Measurements from ENCODE around the gene EPB41. TPM values are rescaled to one million over a fixed set of nuclear protein-coding genes. Genes with fewer than 3 reads are reported as not detected.
"Not testable (repeated sequence)": the region's sequence is repeated elsewhere in the genome, so short reads cannot be mapped to it uniquely, and the experiment has no call there.

Gene EPB41
- 29.3 TPM for total RNA-seq
- long read RNA-seq, full-length matches to known transcripts = 1 of 14 reads
- long read RNA-seq, partial matches to known transcripts = 8 of 14 reads
- long read RNA-seq, other reads (novel, unspliced or antisense) = 5 of 14 reads

DNA sequence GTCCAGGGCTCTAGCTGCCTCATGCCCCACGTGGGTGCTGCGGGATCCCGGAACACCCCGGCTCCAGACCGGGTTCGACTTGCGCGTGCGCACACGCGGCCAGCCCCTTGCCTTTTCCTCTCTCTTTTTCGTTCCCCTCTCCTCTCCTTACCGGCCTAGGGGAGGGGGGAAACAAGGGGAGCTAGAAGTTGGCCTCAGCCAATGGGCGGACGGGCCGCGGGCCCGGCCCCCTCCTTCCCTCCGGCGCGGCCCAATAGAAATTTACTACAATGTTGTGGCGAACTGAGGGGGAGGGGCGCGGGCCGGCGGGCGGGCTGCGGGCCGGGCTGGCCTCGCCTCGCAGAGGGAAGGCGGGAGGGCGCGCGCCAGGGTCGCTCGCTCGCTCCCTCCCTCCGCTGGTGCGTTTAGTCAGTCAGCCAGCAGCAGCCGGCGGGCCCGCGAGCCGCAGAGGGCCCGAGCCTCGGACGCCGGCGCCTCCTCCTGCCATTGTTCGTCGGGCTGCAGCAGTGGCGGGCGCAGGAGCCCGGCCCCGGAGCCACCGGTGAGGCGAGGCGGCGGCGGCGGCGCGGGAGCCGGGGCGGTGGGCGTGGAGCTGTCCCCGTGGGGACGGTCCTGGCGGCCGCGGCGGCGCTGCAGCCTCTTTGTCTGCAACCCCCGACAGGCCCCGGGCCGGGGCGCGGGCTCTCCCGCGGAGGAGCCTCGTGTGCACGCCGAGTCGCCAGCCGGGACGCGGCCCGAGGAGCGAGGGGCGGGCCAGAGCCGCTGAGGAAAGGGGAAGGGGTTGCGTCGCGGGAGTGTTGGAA is at the start of gene EPB41:
Gene EPB41, plus strand, starts transcription at position 342 of the 803 bp plus-strand sequence. CDS start 72,869 bp downstream, outside the sequence.
- intact Hi-C loops (cut with DNase I) = no loop called here
- DNase-seq (ENCODE audit: low spot score) = peak; percentile 94

DNA sequence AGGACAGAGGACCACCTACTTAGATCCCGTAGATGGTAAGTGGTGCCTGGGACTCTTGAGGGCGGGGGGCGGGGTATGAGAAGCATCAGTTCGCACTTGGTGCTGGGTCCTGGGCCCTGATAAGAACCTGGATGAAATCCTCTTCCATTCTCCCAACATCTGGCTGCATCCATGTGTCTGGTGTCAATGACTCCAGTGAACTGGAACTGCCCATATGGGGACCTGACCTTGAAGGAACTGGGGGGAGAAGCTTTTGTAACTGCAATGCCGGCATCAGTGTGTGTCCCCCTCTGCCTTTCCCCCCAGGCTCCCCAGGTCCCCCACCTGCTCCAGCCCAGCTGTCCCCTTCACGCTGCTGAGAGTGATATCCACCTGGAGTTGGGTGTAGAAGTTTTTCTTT is 49.7 kb upstream of the EPB41 start:
- intact Hi-C loops (cut with DNase I) = no loop called here

DNA sequence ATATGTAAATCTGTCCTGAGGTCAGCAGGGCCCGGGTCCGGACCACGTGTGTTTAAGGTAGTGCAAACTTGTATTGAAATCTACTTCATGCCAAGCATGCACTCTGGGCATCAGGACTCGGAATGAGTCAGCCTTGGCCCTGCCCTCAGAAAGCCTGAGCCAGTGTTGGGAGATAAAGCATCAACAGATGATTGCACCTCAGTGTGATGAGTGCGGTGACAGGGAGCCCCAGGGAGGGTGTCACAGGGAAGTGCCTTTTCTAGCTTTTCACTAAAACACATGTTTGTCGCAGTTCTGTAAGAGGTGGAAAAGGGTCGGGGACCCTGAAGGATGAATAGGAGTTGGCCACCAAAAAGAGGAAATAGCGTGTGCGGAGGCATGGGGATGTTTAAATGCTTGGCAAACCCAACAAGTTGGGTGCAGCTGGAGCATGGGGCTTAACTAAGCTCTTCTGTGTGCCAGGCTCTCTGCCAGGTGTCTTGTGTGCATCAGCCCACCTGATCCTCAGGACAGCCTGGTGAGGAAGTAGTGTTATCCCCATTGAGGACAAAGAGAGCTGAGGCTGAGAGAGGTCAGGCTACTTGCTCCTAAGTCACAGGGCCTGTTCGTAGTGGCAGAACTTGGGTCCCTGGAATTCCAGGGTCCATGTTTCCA is 48.2 kb upstream of the EPB41 start:
- DNase-seq (ENCODE audit: low spot score) = no peak
- intact Hi-C loops (cut with DNase I) = no loop called here

More for the DNA sequence above, 49.7 kb upstream of the EPB41 start:
- DNase-seq (ENCODE audit: low spot score) = no peak

DNA sequence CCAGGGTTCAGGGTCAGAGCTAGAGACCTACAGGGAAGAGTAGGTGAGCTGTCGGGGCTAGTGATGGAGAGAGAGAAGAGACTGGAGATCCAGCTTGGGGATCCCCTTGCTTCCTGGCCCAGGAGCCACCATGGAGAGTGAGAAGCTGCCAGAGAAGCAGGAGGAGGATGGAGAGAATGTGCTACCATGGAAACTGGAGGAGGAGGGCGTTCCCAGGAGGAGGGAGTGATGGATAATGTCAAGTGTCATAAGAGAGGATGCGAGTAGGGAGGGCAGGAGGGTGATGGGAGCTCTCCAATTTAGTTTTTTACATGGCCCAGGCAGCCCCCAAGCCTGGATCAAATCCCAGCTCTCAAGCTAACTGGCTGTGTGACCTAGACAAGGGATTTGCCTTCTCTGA is 46.5 kb upstream of the EPB41 start:
- DNase-seq (ENCODE audit: low spot score) = no peak
- intact Hi-C loops (cut with DNase I) = no loop called here

DNA sequence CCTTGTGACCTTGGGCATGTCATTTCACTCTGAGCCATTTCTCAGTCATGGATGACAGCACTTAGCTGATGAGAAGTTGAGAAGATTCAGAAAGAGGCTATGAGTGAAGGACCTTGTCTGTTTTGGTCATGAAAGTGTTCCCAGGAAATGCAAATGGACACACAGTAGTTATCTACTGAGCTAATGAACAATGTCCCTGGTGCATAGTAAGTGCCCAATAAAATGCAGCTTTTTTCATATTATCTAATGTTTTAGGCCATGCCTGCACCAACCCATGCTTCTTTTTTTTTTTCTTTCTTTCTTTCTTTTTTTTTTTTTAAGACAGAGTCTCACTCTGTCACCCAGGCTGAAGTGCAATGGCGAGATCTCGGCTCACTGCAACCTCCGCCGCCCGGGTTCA is 44.4 kb upstream of the EPB41 start:
- DNase-seq (ENCODE audit: low spot score) = no peak
- intact Hi-C loops (cut with DNase I) = loop anchor here (10.0 kb wide), 1 partner anchor 225 kb away; the partner anchor contains the start of genes RNU11 and TAF12

DNA sequence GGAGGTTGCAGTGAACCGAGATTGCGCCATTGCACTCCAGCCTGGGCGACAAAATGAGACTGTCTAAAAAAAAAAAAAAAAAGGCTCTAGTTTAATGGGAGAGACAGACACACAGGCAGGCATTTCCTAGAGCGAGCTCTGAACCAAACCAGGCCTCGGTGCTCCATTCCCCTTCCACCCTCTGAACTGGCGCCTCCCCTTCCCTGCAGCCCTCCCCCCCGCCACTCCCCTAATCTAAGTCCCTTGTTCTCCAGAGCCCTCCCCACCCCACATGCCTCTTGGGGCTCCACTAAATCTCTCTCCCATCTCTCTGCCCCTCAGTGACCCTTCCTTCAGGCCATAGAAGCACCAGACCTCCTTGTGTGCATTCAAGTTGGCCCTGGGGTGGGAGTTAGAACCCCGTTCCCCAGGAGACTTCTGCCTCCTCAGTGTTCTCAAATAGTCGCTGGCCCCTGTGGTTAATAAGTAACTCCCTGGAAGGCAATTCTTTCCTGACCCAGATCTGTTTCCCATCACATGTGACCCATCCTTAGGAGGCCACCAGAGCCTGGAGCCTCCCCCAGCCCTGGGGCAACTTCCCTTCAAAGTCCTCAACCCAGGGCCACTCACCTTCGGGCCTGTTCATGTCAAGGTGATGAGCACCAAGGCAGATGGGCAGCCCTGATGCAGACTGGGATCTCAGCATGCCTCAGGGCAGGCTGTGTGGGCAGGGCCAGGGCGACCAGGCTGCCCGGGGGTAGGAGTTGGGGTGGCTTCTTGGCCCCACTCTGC is 42.6 kb upstream of the EPB41 start:
- DNase-seq (ENCODE audit: low spot score) = no peak
- intact Hi-C loops (cut with DNase I) = loop anchor here (10.0 kb wide), 1 partner anchor 227 kb away; the partner anchor contains the start of genes RNU11 and TAF12

DNA sequence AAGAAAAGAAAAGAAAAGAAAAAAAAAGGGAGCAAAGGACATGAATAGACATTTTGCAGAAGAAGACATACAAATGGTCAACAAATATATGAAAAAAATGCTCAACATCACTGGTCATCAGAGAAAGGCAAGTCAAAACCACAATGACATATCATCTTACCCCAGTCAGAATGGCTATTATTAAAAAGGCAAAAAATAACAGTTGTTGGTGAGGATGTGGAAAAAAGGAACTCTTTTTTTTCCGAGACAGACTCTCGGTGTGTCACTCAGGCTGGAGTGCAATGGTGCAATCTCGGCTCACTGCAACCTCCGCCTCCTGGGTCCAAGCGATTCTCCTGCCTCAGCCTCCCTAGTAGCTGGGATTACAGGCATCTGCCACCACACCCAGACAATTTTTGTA is 39.2 kb upstream of the EPB41 start:
- not testable (repeated sequence) for DNase-seq (ENCODE audit: low spot score)
- intact Hi-C loops (cut with DNase I) = loop anchor here (5.0 to 10.0 kb wide), 2 partner anchors 230 to 358 kb away; partner anchors contain the start of genes RNU11 and TAF12

DNA sequence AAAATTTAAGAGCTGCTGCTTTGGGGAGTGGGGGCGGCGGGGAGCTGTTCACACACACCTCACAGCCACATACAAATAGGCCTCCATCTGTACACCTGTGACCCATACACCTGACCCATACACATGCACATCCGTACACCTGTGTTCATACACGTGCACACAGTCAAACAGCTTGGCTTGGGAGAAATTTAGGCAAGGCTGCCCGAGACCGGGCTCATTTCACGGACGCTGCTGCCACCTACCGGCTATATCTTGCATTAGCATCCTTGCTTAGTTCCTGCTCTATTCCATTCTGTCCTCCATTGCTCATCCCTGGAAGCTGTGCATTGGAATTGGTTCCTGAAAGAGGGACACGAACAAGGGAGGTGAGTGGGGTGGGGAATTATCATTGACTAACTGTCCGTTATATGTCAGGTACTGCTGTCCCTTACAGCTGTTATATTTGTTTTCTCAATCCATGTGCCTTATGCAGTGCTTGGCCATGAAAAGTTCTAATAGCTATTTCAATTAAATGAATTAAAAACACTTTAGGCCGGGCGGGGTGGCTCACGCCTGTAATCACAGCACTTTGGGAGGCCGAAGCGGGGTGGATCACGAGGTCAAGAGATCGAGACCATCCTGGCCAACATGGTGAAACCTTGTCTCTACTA is 37.1 kb upstream of the EPB41 start:
- intact Hi-C loops (cut with DNase I) = loop anchor here (2.0 to 10.0 kb wide), 3 partner anchors 92 to 360 kb away; partner anchors contain the start of genes RNU11 and TAF12
- DNase-seq (ENCODE audit: low spot score) = peak; percentile 88

DNA sequence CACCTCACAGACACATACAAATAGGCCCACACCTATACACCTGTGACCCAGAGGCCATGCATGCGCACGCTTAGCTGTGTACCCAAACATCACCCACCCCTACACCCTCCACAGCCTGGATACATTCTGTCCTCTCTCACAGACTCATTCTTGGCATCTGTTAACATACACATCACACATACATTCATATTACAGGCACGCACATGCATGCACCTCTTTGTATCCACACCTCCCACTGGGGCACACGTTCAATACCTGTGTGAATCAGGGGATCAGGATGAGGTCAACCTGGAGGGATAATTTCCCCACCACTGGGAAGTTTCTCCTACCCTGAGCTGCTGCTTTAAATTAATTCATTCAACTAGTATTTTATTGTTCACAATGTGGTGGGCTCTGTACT is 35.6 kb upstream of the EPB41 start:
- no peak for DNase-seq (ENCODE audit: low spot score)
- intact Hi-C loops (cut with DNase I) = loop anchor here (5.0 to 10.0 kb wide), 2 partner anchors 234 to 361 kb away; partner anchors contain the start of genes RNU11 and TAF12

DNA sequence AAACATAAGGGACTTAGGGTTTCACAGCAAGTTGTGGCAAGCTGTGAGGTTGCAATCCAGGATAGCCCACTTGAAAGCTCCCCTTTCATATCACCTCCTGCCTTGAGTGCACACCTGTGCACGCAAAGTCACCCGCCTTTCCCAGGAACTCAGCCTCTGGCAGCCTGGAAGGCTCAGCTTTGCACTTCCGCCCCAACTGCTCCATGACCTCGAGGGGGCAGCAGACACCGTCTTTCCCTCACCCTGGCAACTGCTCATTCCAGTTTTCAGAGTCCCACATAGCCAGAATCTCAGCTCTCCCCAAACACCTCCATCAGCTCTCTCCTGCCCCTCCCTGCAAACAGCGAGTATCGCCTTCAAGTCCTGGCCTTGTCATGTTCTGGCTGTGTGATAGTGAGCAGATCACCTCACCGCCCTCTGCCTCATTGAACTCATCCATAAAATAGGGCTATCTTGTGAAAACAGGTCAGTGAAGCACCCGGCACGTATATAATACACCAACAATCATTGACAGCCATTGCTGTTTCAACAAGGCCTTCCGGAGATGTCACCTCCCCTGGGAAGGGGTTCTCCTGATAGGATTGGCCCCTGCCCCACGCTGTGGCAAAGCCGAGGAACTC is 32.2 kb upstream of the EPB41 start:
- peak; percentile 91 for DNase-seq (ENCODE audit: low spot score)
- intact Hi-C loops (cut with DNase I) = loop anchor here (1.0 to 5.0 kb wide), 3 partner anchors 151 to 1825 kb away; no protein-coding TSS in a partner anchor

DNA sequence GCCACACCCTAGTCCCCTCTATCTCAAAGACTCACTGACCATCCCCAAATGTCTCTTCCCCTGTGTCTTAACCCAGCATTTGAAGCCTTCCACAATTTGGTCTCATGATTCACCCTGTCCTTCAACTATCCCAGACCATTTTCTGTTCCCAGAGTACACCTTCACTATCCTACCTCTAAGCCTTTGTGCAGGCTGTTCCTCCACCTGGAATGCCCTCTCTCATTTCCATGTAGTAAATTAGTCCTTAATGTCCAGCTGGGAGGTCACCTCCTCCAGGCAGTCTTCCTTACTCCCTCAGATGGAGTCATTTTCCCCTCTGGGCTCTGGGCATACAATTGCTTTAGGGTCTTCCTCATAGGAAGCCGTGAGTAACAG is 31.1 kb upstream of the EPB41 start:
- intact Hi-C loops (cut with DNase I) = loop anchor here (5.0 kb wide), 1 partner anchor 1824 kb away; no protein-coding TSS in a partner anchor
- DNase-seq (ENCODE audit: low spot score) = no peak

DNA sequence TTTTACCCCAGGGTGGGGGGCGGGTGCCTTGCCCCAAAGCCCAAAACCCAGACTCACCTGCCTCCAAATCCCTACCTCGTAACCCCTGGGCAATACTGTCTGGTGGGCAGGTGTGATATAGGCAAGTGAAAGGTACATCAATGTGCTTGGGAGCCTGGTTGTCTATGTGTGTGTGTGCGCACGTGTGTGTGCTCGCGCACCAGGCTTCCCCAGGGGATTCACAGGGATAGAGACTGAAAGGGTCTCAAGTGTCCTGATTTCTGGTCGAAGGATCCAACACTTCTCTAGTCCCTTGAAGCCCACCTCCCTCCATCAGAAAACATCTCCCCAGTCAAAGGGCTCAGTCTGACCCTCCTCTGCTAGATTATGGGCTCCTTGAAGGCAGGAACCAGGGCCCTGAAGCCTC is 28.9 kb upstream of the EPB41 start:
- intact Hi-C loops (cut with DNase I) = loop anchor here (2.0 to 5.0 kb wide), 2 partner anchors 97 to 297 kb away; partner anchors contain the start of gene SRSF4
- DNase-seq (ENCODE audit: low spot score) = no peak

DNA sequence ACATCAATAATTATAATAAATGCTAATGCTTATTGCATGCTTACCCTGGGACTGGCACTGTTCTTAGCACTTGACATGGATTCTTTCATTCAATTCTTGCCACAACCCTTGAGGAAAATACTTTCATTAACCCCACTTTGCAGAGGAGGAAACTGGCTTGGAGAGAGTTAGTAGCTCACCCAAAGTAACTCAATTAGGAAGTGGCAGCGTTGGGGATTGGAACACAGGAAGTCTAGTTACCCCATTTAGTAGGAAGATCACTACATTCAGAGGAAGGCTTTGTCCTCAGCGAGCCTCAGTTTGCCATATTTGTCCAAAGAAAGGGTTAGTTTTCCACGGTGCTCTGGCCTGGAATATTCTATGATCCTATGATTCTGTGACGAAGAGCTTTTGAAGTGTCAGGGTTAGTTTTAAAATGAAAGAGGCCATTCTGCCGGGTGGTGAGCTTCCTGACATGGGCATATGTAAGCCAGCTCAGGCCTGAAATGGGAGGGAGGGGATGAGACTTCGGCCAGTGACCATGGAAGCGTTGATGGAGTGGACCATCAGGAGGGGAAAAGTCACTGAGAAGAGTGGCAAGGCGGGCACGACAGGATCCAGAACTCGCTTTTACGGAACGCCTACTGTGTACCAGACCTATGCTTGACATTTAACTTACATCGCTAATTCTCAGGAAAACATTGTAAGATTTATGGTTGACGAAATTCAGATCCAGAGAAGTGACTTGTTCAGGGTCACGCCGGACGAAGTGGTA is 28.2 kb upstream of the EPB41 start:
- DNase-seq (ENCODE audit: low spot score) = no peak
- intact Hi-C loops (cut with DNase I) = loop anchor here (2.0 to 5.0 kb wide), 2 partner anchors 97 to 296 kb away; partner anchors contain the start of gene SRSF4

DNA sequence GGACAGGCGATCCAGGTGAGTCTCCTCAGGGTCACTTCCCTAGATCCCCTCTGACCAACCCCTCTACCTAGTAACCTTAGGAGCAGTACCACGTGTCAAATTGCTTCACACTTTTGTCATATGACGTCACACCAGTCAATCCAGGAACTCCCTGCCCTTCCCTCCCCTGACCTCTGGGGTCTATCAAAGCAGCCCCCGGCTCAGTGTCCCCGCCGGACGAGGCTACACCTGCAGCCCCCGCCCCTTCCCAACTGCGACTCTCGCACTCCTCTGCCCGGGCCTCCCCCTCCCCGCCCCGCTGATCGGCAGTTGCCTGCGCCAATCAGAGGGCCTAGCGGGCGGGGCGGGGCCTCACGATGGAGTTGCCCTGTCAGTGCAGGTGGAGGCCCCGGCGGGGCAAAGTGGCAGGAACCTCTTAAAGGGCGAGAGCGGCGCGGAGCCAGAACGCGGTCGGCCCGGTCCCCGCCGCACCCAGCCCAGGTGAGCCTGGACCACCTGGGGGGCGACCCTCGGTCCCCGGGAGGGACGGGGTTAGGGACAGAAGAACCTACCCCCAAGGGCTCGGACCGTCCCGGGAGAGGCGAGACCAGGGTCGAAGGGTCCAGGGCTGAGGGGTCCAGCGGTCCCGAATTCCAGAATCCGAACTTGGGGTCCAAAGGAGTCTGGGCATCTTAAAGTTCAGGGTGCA is 27.5 kb upstream of the EPB41 start:
- DNase-seq (ENCODE audit: low spot score) = peak; percentile 95
- intact Hi-C loops (cut with DNase I) = loop anchor here (5.0 kb wide), 1 partner anchor 295 kb away; the partner anchor contains the start of gene SRSF4

DNA sequence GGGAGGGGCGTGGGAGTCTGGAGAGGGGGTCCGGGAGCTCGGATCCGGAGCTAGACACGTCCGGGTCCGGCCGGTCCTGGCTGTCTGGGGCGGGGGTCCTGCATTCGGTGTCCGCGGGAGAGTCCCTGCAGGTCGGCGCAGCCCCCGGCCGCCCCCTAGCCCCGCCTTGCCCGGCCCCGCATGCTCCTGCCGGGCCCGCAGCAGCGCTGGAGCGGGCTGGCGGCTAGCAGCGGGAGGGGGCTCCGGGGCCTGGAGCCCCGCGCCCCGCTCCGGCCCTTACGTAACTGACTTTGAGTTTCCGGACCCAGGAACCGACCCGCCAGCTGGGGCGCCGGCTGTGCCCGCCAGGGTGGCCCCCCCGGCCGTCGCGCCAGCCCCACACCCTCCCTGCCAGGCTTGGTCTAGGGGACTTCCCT is 26.9 kb upstream of the EPB41 start:
- DNase-seq (ENCODE audit: low spot score) = no peak
- intact Hi-C loops (cut with DNase I) = loop anchor here (5.0 kb wide), 1 partner anchor 295 kb away; the partner anchor contains the start of gene SRSF4

DNA sequence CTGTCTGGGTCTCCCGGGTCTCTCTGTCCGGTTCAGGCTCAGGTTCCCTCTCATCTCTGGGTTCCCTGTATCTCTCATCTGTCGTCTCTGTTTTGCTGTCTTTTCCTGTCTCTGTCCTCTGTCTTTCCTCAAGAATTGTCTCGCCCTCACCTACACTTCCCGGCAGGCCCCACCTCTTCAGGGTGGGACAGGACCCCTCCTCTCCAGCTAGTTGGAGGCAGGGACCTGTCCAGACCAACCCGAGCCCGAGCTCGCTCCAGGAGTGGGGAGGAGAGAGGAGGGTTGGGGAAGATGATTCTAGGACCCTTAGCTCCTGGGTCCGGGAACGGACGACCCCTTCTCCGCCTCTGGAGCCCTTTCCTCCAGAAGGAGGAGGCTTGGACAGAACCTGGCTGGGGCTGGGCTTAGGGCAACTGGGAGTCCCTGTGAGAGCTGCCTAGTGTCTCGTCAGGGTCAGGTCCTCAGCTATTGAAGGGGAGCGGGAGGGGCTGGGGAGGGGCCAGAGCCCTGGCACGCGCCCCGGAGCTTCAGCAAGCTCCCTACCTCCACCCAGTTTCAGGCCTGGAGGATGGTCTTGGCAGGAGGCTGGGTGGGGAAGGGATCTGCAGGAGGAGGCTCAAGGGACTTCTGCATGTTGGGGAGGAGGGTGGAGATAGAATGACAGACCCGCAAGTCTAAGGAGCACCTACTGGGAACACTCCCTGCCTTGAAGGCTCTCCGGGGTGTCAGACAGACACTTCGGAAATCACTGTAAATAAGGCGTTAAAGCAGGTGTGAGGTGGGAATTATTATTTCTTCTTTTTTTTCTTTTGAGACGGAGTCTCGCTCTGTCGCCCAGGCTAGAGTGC is 26.3 kb upstream of the EPB41 start:
- peak; percentile 79 for DNase-seq (ENCODE audit: low spot score)
- intact Hi-C loops (cut with DNase I) = loop anchor here (1.0 to 5.0 kb wide), 2 partner anchors 95 to 294 kb away; partner anchors contain the start of gene SRSF4
